HepG2 (cell line): ENCODE data around the gene ADPRS. TPM values are rescaled to one million over a fixed set of nuclear protein-coding genes. Genes with fewer than 3 reads are reported as not detected.

Source experiments
- DPF2 ChIP-seq: sonication (generic); formaldehyde crosslinking; IDR thresholded peaks from 2 replicates; pipeline ENCODE4 v1.4.0; 2020; ENCODE audit warnings: mild to moderate bottlenecking, low read depth, missing genetic modification reagents, borderline replicate concordance
- GATAD2A ChIP-seq: IDR thresholded peaks from 2 replicates; pipeline ENCODE4 v1.6.1; 2016
- HNRNPH1 ChIP-seq: fragments of 200-400 bp; formaldehyde crosslinking; optimal IDR thresholded peaks from 2 replicates; pipeline ENCODE3; 2017; ENCODE audit warnings: mild to moderate bottlenecking, low read depth, low read length
- KDM5B ChIP-seq: sonication (generic); formaldehyde crosslinking; IDR thresholded peaks from 2 replicates; pipeline ENCODE4 v1.4.0; 2020; ENCODE audit warnings: missing genetic modification reagents, mild to moderate bottlenecking, borderline replicate concordance
- REL ChIP-seq: sonication (generic); formaldehyde crosslinking; conservative IDR thresholded peaks from 2 replicates; pipeline ENCODE4 v1.8.0; 2022; ENCODE audit warnings: mild to moderate bottlenecking, missing genetic modification reagents, moderate library complexity
- TARDBP ChIP-seq: sonication (generic); formaldehyde crosslinking; IDR thresholded peaks from 2 replicates; pipeline ENCODE4 v1.8.0; 2022; ENCODE audit warnings: mild to moderate bottlenecking, missing genetic modification reagents
- ZBTB7A ChIP-seq: sonication (generic); formaldehyde crosslinking; IDR thresholded peaks from 2 replicates; pipeline ENCODE4 v1.8.0; 2022; ENCODE audit warnings: mild to moderate bottlenecking, missing genetic modification reagents
- ZMAT3 ChIP-seq: sonication (generic); formaldehyde crosslinking; conservative IDR thresholded peaks from 2 replicates; pipeline ENCODE4 v1.7.0; 2021; ENCODE audit warnings: missing genetic modification reagents
- ZNF570 ChIP-seq: sonication (generic); formaldehyde crosslinking; IDR thresholded peaks from 2 replicates; pipeline ENCODE4 v1.4.0; 2020; ENCODE audit warnings: mild to moderate bottlenecking, missing genetic modification reagents, borderline replicate concordance
- ZNF775 ChIP-seq: sonication (generic); formaldehyde crosslinking; IDR thresholded peaks from 2 replicates; pipeline ENCODE4 v1.4.0; 2020; ENCODE audit warnings: missing genetic modification reagents, mild to moderate bottlenecking, moderate library complexity, borderline replicate concordance
- polyA plus RNA-seq, 8 experiments: library from polyadenylated mRNA; depleted of rRNA in 3 of 8; stranded (reverse) in 7 of 8; unstranded in 1 of 8; fragments of >200 nt; fragmentation: Illumina TruSeq in 4 of 8; extraction: Trizol in 4 of 8; gene quantifications; 2 replicates each; pipeline versions ENCODE4 v1.2.1 to v1.2.3, GENCODE V29; 2011 to 2016; ENCODE audit warnings: low read depth in 4 of 8, missing spikeins in 1 of 8, mixed read lengths in 1 of 8; ENCODE audit not compliant: insufficient read depth in 1 of 8
- total RNA-seq, 5 experiments: library from RNA; depleted of rRNA; stranded (reverse); fragments of >200 nt; fragmentation: Illumina TruSeq; extraction: Trizol; gene quantifications; 2 replicates each; pipeline ENCODE4 v1.2.3, GENCODE V29; 2016; ENCODE audit warnings: low read depth in 1 of 5
- TF ChIP-seq, protein P1 (sequence below): sonication (generic); formaldehyde crosslinking; IDR thresholded peaks from 2 replicates; pipeline ENCODE4 v1.9.0; 2022; ENCODE audit warnings: low read depth, missing genetic modification reagents
- TF ChIP-seq, protein P2 (sequence below): sonication (generic); formaldehyde crosslinking; IDR thresholded peaks from 2 replicates; pipeline ENCODE4 v1.8.0; 2022; ENCODE audit warnings: missing genetic modification reagents, mild to moderate bottlenecking, moderate library complexity, borderline replicate concordance
- TF ChIP-seq, protein P3 (sequence below): sonication (generic); formaldehyde crosslinking; IDR thresholded peaks from 2 replicates; pipeline ENCODE4 v1.4.0; 2020; ENCODE audit warnings: missing genetic modification reagents, borderline replicate concordance
- TF ChIP-seq, protein P4 (sequence below): sonication (generic); formaldehyde crosslinking; IDR thresholded peaks from 2 replicates; pipeline ENCODE4 v1.5.0; 2020; ENCODE audit warnings: mild to moderate bottlenecking, missing genetic modification reagents, borderline replicate concordance
- TF ChIP-seq, protein P5 (sequence below): sonication (generic); formaldehyde crosslinking; IDR thresholded peaks from 2 replicates; pipeline ENCODE4 v1.5.0; 2020; ENCODE audit warnings: mild to moderate bottlenecking, missing genetic modification reagents, moderate library complexity
- TF ChIP-seq, protein P6 (sequence below): IDR thresholded peaks from 2 replicates; pipeline ENCODE4 v1.6.1; 2012; ENCODE audit warnings: inconsistent platforms

The ADPRS gene
- total and polyA plus RNA-seq, 2 of the 13 experiments (the other 11 are each of a cell fraction or from before 2014, with no cell fraction given): 30.6 to 36.4 TPM

DNA sequence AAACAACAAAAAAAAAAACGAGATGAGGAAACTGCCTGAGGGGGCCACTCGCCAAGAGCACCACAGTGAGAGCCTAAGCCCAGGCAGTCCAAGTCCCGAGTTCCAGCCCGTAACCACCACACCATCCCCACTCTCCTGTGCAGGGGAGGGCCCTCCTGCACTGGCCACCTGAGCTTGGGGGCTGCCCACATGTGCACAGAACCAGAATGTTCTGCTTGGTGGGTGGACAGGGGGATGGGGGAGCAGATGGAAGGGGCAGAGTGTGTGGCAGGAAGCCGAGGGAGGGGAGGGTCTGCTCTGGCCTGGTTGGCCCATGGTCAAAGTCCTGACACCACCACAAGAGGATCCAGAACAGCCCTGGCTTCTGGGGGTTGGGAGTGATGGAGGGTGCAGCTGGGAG, 17.6 kb downstream of the ADPRS start (continued):
- TF ChIP-seq, protein P1, sequence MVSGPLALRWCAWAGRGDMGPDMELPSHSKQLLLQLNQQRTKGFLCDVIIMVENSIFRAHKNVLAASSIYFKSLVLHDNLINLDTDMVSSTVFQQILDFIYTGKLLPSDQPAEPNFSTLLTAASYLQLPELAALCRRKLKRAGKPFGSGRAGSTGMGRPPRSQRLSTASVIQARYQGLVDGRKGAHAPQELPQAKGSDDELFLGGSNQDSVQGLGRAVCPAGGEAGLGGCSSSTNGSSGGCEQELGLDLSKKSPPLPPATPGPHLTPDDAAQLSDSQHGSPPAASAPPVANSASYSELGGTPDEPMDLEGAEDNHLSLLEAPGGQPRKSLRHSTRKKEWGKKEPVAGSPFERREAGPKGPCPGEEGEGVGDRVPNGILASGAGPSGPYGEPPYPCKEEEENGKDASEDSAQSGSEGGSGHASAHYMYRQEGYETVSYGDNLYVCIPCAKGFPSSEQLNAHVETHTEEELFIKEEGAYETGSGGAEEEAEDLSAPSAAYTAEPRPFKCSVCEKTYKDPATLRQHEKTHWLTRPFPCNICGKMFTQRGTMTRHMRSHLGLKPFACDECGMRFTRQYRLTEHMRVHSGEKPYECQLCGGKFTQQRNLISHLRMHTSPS (CRISPR knock-in tag): 0 out of 2 replicates have a peak, but pooled peaks have one; percentile 54
- TF ChIP-seq REL (CRISPR knock-in tag) (no peak), HNRNPH1 (no peak), DPF2 (no peak), ZNF570 (CRISPR knock-in tag) (no peak), TARDBP (CRISPR knock-in tag) (peak; percentile 24; the same call in 1 of the 2 replicates), GATAD2A (CRISPR knock-in tag) (no peak), ZMAT3 (CRISPR knock-in tag) (no peak), ZBTB7A (CRISPR knock-in tag) (no peak), ZNF775 (CRISPR knock-in tag) (no peak), KDM5B (no peak)
- TF ChIP-seq, protein P2, sequence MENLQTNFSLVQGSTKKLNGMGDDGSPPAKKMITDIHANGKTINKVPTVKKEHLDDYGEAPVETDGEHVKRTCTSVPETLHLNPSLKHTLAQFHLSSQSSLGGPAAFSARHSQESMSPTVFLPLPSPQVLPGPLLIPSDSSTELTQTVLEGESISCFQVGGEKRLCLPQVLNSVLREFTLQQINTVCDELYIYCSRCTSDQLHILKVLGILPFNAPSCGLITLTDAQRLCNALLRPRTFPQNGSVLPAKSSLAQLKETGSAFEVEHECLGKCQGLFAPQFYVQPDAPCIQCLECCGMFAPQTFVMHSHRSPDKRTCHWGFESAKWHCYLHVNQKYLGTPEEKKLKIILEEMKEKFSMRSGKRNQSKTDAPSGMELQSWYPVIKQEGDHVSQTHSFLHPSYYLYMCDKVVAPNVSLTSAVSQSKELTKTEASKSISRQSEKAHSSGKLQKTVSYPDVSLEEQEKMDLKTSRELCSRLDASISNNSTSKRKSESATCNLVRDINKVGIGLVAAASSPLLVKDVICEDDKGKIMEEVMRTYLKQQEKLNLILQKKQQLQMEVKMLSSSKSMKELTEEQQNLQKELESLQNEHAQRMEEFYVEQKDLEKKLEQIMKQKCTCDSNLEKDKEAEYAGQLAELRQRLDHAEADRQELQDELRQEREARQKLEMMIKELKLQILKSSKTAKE (CRISPR knock-in tag): no peak
- TF ChIP-seq, protein P3, sequence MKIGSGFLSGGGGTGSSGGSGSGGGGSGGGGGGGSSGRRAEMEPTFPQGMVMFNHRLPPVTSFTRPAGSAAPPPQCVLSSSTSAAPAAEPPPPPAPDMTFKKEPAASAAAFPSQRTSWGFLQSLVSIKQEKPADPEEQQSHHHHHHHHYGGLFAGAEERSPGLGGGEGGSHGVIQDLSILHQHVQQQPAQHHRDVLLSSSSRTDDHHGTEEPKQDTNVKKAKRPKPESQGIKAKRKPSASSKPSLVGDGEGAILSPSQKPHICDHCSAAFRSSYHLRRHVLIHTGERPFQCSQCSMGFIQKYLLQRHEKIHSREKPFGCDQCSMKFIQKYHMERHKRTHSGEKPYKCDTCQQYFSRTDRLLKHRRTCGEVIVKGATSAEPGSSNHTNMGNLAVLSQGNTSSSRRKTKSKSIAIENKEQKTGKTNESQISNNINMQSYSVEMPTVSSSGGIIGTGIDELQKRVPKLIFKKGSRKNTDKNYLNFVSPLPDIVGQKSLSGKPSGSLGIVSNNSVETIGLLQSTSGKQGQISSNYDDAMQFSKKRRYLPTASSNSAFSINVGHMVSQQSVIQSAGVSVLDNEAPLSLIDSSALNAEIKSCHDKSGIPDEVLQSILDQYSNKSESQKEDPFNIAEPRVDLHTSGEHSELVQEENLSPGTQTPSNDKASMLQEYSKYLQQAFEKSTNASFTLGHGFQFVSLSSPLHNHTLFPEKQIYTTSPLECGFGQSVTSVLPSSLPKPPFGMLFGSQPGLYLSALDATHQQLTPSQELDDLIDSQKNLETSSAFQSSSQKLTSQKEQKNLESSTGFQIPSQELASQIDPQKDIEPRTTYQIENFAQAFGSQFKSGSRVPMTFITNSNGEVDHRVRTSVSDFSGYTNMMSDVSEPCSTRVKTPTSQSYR: no peak
- TF ChIP-seq, protein P4, sequence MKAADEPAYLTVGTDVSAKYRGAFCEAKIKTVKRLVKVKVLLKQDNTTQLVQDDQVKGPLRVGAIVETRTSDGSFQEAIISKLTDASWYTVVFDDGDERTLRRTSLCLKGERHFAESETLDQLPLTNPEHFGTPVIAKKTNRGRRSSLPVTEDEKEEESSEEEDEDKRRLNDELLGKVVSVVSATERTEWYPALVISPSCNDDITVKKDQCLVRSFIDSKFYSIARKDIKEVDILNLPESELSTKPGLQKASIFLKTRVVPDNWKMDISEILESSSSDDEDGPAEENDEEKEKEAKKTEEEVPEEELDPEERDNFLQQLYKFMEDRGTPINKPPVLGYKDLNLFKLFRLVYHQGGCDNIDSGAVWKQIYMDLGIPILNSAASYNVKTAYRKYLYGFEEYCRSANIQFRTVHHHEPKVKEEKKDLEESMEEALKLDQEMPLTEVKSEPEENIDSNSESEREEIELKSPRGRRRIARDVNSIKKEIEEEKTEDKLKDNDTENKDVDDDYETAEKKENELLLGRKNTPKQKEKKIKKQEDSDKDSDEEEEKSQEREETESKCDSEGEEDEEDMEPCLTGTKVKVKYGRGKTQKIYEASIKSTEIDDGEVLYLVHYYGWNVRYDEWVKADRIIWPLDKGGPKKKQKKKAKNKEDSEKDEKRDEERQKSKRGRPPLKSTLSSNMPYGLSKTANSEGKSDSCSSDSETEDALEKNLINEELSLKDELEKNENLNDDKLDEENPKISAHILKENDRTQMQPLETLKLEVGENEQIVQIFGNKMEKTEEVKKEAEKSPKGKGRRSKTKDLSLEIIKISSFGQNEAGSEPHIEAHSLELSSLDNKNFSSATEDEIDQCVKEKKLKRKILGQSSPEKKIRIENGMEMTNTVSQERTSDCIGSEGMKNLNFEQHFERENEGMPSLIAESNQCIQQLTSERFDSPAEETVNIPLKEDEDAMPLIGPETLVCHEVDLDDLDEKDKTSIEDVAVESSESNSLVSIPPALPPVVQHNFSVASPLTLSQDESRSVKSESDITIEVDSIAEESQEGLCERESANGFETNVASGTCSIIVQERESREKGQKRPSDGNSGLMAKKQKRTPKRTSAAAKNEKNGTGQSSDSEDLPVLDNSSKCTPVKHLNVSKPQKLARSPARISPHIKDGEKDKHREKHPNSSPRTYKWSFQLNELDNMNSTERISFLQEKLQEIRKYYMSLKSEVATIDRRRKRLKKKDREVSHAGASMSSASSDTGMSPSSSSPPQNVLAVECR (CRISPR knock-in tag): 0 out of 2 replicates have a peak, but pooled peaks have one; percentile 18
- TF ChIP-seq, protein P5, sequence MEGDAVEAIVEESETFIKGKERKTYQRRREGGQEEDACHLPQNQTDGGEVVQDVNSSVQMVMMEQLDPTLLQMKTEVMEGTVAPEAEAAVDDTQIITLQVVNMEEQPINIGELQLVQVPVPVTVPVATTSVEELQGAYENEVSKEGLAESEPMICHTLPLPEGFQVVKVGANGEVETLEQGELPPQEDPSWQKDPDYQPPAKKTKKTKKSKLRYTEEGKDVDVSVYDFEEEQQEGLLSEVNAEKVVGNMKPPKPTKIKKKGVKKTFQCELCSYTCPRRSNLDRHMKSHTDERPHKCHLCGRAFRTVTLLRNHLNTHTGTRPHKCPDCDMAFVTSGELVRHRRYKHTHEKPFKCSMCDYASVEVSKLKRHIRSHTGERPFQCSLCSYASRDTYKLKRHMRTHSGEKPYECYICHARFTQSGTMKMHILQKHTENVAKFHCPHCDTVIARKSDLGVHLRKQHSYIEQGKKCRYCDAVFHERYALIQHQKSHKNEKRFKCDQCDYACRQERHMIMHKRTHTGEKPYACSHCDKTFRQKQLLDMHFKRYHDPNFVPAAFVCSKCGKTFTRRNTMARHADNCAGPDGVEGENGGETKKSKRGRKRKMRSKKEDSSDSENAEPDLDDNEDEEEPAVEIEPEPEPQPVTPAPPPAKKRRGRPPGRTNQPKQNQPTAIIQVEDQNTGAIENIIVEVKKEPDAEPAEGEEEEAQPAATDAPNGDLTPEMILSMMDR: no peak
- TF ChIP-seq, protein P6, sequence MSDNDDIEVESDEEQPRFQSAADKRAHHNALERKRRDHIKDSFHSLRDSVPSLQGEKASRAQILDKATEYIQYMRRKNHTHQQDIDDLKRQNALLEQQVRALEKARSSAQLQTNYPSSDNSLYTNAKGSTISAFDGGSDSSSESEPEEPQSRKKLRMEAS: peak; percentile 25; the same call in 1 of the 2 replicates
